ENCODE measurements around the gene FRRS1. TPM values are rescaled to one million over a fixed set of nuclear protein-coding genes. Genes with fewer than 3 reads are reported as not detected.

Gene FRRS1
- polyA plus RNA-seq, 1 donor = 2.8 TPM

DNA sequence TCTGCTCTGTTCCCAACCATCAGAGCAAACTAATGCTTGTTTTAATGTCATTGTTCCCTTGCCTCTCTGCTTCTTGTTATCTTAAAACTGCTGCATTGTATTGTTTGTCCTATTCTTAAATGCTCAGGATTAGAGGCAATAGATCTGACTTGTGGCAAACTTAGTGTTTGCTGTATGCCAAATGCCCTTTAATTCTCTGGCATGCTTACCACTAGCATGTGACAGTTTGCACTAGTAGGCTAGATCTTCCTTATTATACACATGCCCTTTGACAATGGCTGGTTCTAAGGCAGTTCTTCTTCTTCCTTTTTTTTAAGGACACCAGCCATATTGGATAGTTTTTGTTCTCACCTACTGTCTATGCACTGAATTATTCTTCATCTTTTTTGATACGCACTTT, 90.4 kb downstream of the FRRS1 start:
- DNase-seq = no peak

GRCh38 chr1:99675292-99675691, 91.1 kb downstream of the FRRS1 start:
- DNase-seq = no peak

- no peak for DNase-seq
Measured at GRCh38 chr1:99674115-99675064, 92.0 kb downstream of the FRRS1 start.

- no peak for DNase-seq
Measured at GRCh38 chr1:99673315-99673714, 93.1 kb downstream of the FRRS1 start.

DNA sequence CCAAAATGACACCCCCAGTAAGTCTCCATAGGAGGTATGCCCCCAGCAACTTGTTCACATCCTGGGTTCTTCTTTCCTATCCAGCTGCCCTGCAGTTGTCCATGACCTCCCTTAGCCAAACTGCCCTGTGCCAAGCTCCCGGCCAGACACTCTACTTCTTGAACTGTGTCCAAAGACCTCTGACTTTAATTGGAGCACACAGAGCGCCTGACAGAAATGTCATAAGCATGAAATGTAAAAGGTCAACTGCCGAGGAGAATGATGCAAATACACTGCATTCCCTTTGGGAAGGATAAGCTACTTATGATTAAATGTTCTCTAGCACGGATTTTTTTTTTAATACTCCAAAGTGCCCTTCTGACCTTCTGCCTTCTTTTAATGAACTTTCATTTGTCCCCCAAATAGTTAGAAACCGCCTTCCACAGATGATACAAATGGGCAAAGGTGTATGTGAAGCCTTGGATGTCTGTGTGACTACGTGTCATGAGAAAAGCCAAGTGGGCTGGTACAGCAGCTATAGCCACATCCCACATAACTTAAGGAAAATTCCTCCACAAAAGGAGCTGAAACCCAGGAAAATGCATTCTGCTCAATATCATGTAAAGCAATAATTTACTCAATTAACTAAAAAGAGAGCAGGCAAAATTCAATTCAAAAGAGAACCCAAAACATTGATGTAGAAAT, 93.8 kb downstream of the FRRS1 start:
- DNase-seq = no peak

- no peak for DNase-seq
Measured at GRCh38 chr1:99672038-99672437, 94.4 kb downstream of the FRRS1 start.

DNA sequence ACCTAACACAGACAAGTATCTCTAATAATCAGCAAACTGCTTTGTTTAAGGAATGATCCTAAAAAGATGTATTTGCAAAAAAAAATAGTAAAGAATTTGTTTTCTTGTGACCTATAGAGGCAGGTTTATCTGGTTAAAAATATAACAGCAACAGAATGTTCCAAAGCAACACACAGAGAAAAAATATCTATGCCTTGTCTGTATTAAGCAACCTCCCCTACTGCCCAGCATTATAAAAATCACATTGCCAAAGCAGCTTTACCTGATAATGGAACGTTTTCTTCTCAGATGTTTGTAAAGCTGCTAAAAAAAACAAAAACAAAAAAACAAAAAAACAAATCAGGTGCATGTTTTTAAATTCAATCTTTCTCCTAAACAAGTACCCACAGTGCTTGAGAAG, 95.9 kb downstream of the FRRS1 start:
- no peak for DNase-seq

DNA sequence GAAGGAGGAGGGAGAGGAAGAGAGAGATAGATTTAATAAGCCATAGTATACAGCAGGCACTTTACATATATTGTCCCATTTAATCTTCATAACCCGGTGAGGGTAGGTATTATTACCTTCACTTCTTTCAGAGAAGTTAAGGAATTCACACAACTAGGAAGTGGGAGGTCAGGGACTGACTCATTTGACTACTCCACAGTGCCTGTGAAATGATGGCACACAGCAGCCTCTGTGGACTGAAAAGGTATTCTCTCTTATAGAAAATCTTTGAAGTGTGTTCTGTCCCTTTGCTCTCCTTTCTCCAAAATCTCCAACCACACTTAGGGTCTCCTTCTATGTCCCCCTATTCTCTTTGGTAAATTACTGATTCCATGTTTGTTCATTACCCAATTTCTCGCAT, 96.6 kb downstream of the FRRS1 start:
- DNase-seq = no peak

GRCh38 chr1:99669376-99669775, 97.1 kb downstream of the FRRS1 start:
- DNase-seq = no peak

DNA sequence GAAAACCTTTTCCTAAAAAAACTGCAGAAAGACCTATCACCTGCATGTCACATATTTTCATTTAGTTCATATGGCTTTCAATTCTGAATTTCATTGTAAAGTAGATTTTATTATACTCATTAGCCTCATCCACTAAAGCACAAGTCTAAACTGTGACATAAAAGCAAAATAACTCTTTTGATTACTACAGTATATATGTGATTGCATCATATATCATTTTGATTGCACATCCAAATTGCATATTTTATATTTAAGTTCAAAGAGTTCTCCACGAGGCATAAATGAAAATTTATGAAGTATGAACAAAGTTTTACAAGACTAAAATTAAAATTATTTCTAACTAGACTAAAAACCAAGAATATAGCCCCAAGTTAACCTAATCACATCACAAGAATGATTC, 101.2 kb downstream of the FRRS1 start:
- no peak for DNase-seq

DNA sequence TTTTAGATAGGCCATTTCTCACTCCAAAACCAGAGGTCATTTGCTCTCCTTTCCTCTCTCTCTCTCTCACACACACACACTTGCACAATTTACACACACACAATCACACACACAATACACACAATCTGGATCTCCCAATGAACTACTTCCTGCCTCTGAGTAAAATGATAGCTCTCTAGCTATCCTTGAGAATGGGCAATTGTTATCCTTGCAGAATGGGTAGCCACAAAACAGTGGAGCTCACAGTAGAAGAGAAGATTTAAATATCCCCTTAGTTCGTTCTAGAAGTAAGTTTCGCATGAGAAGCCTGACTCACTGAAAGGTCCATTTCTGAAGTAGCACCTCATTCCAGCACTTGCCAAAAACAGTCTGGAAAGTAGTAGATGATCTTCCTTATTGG, 102.9 kb downstream of the FRRS1 start:
- no peak for DNase-seq

DNA sequence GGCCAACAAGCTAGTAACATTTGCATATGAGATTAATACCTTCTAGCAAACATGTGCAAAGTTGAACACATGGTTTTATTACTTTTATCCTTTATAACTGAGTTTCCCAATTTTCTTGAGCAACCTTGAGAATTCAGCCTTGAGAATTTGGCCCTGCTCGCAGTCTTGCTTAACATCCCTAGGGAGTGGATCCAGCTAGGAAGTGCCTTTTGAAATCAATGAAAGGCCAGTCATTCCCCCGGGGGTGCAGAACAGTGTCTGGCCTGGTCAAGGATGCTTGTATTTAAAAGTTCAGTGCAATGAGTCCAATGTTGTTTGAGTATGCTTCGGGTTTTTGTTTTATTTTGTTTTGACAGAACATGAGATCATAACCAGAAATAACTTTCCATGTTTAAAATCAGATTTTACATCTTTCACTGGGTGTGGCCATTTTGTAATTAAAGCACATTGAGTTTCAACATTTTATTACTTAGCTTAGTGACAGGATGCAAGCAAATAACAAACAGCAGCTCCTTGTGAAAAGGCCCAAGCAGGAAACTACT, 103.8 kb downstream of the FRRS1 start:
- no peak for DNase-seq

GRCh38 chr1:99661780-99662179, 104.7 kb downstream of the FRRS1 start:
- no peak for DNase-seq

DNA sequence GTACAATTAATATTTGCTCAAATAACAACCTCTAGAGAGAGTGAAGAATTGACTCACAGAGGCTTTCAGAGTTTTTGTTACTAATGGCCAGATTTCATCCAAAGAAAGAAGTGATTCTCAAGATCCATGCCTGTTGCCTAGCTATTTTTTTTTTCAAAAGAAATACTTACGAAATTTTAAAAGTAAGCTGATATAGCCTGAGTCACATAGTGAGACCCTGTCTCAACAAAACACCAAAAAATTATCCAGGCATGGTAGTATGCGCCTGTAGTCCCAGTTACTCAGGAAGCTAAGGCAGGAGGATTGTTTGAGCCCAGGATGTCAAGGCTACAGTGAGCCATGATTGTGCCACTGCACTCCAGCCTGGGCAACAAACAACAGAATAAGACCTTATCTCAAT, 105.9 kb downstream of the FRRS1 start:
- DNase-seq = no peak

DNA sequence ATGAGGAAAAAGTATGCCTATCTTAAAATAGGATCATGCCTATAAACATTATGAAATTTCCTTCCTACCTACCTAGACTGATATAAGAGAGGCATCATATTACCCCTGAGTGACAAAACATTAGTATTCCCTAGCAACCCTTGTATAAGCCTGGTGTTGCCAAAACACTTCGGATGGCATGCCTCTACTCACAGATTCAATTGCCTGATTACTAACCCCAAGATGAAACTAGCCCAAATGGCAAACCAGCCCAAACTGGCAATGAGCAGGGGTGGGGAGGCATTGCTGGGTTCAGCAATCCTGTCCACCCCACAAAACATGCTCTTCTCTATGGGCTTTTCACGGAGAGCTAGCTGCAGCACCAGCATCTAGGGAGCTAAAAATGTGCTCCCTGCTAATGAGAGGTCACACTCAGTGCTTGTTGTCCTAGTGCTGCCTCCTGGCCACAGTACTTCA, 106.7 kb downstream of the FRRS1 start:
- no peak for DNase-seq

Other genes with a start within 250 kb of the FRRS1 start
- 106 TPM for gene PALMD, start 120.5 kb downstream of the FRRS1 start, polyA plus RNA-seq (ENCODE audit: insufficient read length)
- 223 TPM for gene AGL, start 83.7 kb upstream of the FRRS1 start, polyA plus RNA-seq (ENCODE audit: insufficient read length)
- 11.7 TPM for gene SLC35A3, start 203.4 kb upstream of the FRRS1 start, polyA plus RNA-seq (ENCODE audit: insufficient read length)

All from hindlimb muscle (tissue), 1 donor.